GM20000 (cell line): Measurements from ENCODE around the gene NXPH3.

ENCODE experiments used
- DNase-seq: peaks from one replicate; pipeline ENCODE4 v3.0.0; 2012; ENCODE audit warnings: low spot score
- CTCF ChIP-seq: IDR thresholded peaks from 2 replicates; pipeline ENCODE4 v1.5.1; 2012; ENCODE audit warnings: mild to moderate bottlenecking, control low read depth; ENCODE audit errors: extremely low read depth, missing control alignments

NXPH3 gene

GRCh38 chr17:49551221-49552069 is 24.2 kb upstream of the NXPH3 start:
- no peak for TF ChIP-seq CTCF
- DNase-seq: peak; percentile 3

- TF ChIP-seq CTCF: no peak
- no peak for DNase-seq
These were observed 23.5 kb upstream of the NXPH3 start for GRCh38 chr17:49552070-49552751.

GRCh38 chr17:49553676-49554335 is 21.9 kb upstream of the NXPH3 start:
- DNase-seq: peak; percentile 6
- TF ChIP-seq CTCF: no peak

- no peak for TF ChIP-seq CTCF
- peak; percentile 10 for DNase-seq
These were observed 20.8 kb upstream of the NXPH3 start for GRCh38 chr17:49554694-49555494.

GRCh38 chr17:49555495-49556222 is 20.0 kb upstream of the NXPH3 start:
- TF ChIP-seq CTCF: no peak
- DNase-seq: peak; percentile 15

- DNase-seq: peak; percentile 88
- peak; percentile 95 for TF ChIP-seq CTCF
These were observed 19.3 kb upstream of the NXPH3 start for GRCh38 chr17:49556223-49556943.
